Thyroid gland (tissue), 4 donors: ENCODE results near the gene ZNF407.

Source experiments
- CTCF ChIP-seq, 6 experiments: fragments of 200-600 bp in 3 of 6; fragments of 450-650 bp in 3 of 6; sonication (generic) in 3 of 6; IDR thresholded peaks; one replicate each; pipeline ENCODE4 v1.5.1; 2016 to 2019; ENCODE audit warnings: antibody characterized with exemption in 6 of 6, mild to moderate bottlenecking in 2 of 6, inconsistent platforms in 1 of 6, moderate library complexity in 1 of 6
- POLR2A ChIP-seq, 2 donors: fragments of 450-650 bp; IDR thresholded peaks; one replicate each; pipeline ENCODE4 v1.6.1; 2017; ENCODE audit warnings: antibody characterized with exemption in 2 of 2, mild to moderate bottlenecking in 2 of 2, moderate library complexity in 1 of 2

GRCh38 chr18:74868461-74868860, 270.8 kb downstream of the ZNF407 start:
- TF ChIP-seq CTCF (IDR thresholded peaks at IDR 0.05) = no peak
- no peak for TF ChIP-seq POLR2A (IDR thresholded peaks at IDR 0.05)
